Testis (tissue), 3 donors: Measurements from ENCODE around the gene ANTXRL. TPM values are rescaled to one million over a fixed set of nuclear protein-coding genes. Genes with fewer than 3 reads are reported as not detected.
"Not testable (repeated sequence)": the region's sequence is repeated elsewhere in the genome, so short reads cannot be mapped to it uniquely, and the experiment has no call there.

ENCODE experiments used
- DNase-seq: peaks from one replicate; pipeline ENCODE4 v3.0.0-alpha.2; 2019
- H3K27ac ChIP-seq, 2 donors: fragments of 200-600 bp; sonication (generic); one replicate each; pipeline ENCODE4 v1.5.1; 2019
- H3K27me3 ChIP-seq: fragments of 200-600 bp; sonication (generic); one replicate; pipeline ENCODE4 v1.5.1; 2019
- H3K36me3 ChIP-seq: fragments of 200-600 bp; sonication (generic); one replicate; pipeline ENCODE4 v1.5.1; 2017; ENCODE audit warnings: low read depth; ENCODE audit errors: missing control alignments
- H3K4me1 ChIP-seq: fragments of 200-600 bp; sonication (generic); one replicate; pipeline ENCODE4 v1.5.1; 2019
- H3K4me3 ChIP-seq, 2 donors: fragments of 200-600 bp; sonication (generic); one replicate each; pipeline ENCODE4 v1.5.1; 2017 to 2019
- H3K9me3 ChIP-seq: fragments of 200-600 bp; sonication (generic); one replicate; pipeline ENCODE4 v1.5.1; 2017
- POLR2A ChIP-seq: fragments of 450-650 bp; IDR thresholded peaks from one replicate; pipeline ENCODE4 v1.6.1; 2017; ENCODE audit warnings: antibody characterized with exemption, mild to moderate bottlenecking, moderate library complexity
- WGBS, 2 donors: methylation state at CpG; one replicate each; pipeline ENCODE4 v1.1.5; 2018; 5-methylcytosine and 5-hydroxymethylcytosine counted together
- intact Hi-C: fragments of 100-400 bp; cut with DNase I; formaldehyde crosslinking; loops from one replicate; pipeline ENCODE4 v1.15.1; 2023; ENCODE audit warnings: low total_unique reads
- polyA plus RNA-seq: library from polyadenylated mRNA; stranded (reverse); fragments of 350-450 nt; fragmentation: Illumina TruSeq; extraction: RNeasy Lipid Tissue Mini Kit (QIAGEN cat#74804); gene quantifications from one replicate; pipeline ENCODE4 v1.2.3, GENCODE V29; 2014; ENCODE audit warnings: low read depth, low replicate concordance; ENCODE audit not compliant: insufficient read depth
- total RNA-seq, 2 donors: library from RNA; depleted of rRNA; stranded (reverse); fragments of >200 nt; gene quantifications; one replicate each; pipeline ENCODE4 v1.2.3, GENCODE V29; 2016
- TF ChIP-seq, protein P1 (sequence below), 3 experiments: fragments of 450-650 bp in 2 of 3; fragments of 200-600 bp in 1 of 3; sonication (generic) in 1 of 3; IDR thresholded peaks; one replicate each; pipeline ENCODE4 v1.5.1; 2016 to 2019; ENCODE audit warnings: antibody characterized with exemption in 3 of 3, mild to moderate bottlenecking in 2 of 3, moderate library complexity in 1 of 3

ANTXRL gene
- total and polyA plus RNA-seq, 3 donors from 2014 or later, result 10.7 to 26.5 (median 23.7) TPM

DNA sequence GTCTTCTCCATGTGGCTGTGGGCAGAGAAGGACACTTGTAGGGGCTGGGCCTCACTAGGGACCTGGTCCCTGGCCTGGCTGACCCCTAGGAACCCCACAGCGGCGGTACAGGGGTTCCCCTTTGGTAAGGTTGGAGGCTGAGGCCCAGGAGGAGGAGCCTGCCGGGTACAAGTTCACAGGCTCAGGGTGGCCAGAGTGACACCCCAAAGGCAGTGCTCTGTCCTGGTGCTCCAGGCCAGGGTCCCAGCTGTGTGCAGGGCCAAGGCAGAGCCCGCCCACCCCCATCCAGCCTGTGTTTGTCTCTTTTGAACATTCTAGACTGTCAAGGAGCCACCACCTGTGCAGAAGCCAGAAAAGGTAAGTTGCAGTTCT is 23.3 kb downstream of the ANTXRL start:
- TF ChIP-seq, protein P1, sequence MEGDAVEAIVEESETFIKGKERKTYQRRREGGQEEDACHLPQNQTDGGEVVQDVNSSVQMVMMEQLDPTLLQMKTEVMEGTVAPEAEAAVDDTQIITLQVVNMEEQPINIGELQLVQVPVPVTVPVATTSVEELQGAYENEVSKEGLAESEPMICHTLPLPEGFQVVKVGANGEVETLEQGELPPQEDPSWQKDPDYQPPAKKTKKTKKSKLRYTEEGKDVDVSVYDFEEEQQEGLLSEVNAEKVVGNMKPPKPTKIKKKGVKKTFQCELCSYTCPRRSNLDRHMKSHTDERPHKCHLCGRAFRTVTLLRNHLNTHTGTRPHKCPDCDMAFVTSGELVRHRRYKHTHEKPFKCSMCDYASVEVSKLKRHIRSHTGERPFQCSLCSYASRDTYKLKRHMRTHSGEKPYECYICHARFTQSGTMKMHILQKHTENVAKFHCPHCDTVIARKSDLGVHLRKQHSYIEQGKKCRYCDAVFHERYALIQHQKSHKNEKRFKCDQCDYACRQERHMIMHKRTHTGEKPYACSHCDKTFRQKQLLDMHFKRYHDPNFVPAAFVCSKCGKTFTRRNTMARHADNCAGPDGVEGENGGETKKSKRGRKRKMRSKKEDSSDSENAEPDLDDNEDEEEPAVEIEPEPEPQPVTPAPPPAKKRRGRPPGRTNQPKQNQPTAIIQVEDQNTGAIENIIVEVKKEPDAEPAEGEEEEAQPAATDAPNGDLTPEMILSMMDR (IDR thresholded peaks at IDR 0.05), result no peak
- TF ChIP-seq POLR2A, result no peak
- Histone ChIP-seq H3K9me3 (no peaks in the 10 kb centered on the region), H3K27me3 (no peaks in the 10 kb centered on the region), H3K4me1 (no peaks in the 10 kb centered on the region), H3K4me3 (no peak overlapping the region), H3K36me3 (no peaks in the 10 kb centered on the region), H3K27ac (no peak overlapping the region)
- intact Hi-C loops, result no loop called here
- peak; percentile 8 for DNase-seq
- WGBS, 2 donors, result 67 to 91% methylated on average over 3 to 4 of the region's 4 CpGs

DNA sequence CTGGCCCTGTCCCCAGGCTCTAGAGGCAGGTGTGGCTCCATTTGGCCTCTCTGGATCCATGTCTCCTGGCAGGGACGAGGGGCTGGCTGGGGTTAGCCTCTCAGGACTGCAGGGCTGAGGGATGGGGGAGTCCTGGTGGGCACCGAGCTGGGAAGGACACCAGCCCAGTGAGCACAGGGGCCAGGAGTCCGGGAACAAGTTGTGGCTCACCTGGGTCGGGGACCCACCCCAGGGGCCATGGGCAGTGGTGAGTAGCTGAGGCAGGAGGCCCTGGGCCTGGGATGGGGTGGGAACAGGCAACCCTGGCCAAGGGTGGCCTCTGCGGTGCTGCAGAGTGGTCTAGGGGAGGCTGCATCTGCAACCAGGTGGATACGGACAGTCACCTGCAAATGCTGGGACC is 24.1 kb downstream of the ANTXRL start:
- Histone ChIP-seq H3K4me3 (no peak overlapping the region), H3K27me3 (no peaks in the 10 kb centered on the region), H3K4me1 (no peaks in the 10 kb centered on the region), H3K9me3 (no peaks in the 10 kb centered on the region), H3K36me3 (no peaks in the 10 kb centered on the region), H3K27ac (no peak overlapping the region)
- intact Hi-C loops, result no loop called here
- 89 to 94% methylated on average over 6 of the region's 6 CpGs for WGBS, 2 donors
- no peak for TF ChIP-seq POLR2A
- TF ChIP-seq, protein P1 (IDR thresholded peaks at IDR 0.05), result no peak
- peak; percentile 5 for DNase-seq

DNA sequence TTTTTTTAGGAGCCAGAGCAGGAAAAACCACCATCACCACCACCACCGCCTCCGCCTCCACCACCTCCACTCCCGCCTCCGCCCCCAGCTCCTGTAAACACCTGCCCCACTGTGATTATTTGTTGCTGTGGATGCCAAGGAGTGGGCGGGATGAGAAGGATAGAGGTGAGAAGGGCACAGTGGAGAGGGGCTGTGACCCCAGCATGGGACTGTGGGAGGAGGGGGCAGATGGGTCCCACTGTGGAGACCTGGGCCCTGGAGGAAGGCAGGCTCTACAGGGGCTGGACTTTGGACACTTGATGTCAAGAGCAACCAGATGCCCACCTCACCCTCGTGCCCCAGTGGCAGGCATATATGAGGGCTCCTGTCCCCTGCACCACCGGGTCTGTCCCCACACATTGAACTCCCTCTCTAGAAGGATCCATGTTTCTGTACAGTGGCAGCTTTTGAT is 24.7 kb downstream of the ANTXRL start:
- H3K4me1 ChIP-seq, result no peaks in the 10 kb centered on the region
- no peak overlapping the region for H3K27ac ChIP-seq
- no peaks in the 10 kb centered on the region for H3K9me3 ChIP-seq
- WGBS, 2 donors, result 89 to 92% methylated on average over 4 to 7 of the region's 7 CpGs
- peak; percentile 4 for DNase-seq
- intact Hi-C loops, result no loop called here
- H3K27me3 ChIP-seq, result no peaks in the 10 kb centered on the region
- TF ChIP-seq, protein P1 (IDR thresholded peaks at IDR 0.05), result no peak
- no peak for TF ChIP-seq POLR2A
- no peak overlapping the region for H3K4me3 ChIP-seq
- H3K36me3 ChIP-seq, result no peaks in the 10 kb centered on the region

DNA sequence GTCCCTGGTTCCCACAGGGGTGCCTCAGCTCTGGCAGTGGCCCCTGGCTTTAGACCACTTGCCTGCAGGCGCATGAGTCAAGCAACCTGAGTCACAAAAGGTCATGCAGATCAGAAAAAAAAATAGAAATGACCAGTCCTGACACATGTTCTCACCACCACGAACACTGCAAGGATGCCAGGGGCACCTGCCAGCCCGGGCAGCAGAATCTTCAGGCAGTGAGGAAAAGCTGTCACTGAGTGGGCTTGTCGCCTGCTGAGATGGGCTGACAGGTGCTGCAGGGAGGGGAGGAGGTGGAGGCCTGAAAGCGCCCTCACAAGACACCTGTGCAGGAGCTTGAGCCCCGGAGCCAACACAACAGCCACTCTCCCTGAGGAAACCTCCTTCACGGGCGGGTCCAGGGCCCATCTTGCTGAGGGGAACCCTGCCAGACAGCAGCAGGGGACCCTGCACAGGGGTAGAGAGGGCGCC is 25.2 kb downstream of the ANTXRL start:
- H3K4me1 ChIP-seq, H3K27me3 ChIP-seq, intact Hi-C loops, H3K27ac ChIP-seq, H3K4me3 ChIP-seq, H3K36me3 ChIP-seq, H3K9me3 ChIP-seq, DNase-seq: not testable (repeated sequence)
- 91 to 96% methylated on average over 5 to 6 of the region's 9 CpGs for WGBS, 2 donors

DNA sequence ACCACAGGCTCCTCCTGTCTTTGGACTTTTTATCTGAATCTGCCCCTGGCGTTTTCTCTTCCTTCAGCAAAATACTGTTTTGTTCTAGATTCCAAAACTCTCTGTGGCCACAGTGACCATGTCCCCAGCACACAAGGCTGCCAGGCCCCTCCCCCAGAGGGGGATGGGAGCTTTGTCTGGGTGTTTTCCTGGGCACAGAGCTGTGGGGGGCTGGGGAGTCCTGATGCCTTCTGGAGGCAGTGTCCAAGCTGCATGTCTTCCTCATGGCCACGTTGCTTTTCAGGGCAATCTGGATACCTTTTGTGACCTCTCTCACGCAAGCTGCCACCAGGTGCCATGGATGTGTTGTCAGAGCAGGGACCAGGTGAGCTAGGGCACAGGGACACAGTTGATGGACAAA is 26.2 kb downstream of the ANTXRL start:
- Histone ChIP-seq H3K27me3 (no peaks in the 10 kb centered on the region), H3K4me3 (no peak overlapping the region), H3K4me1 (no peaks in the 10 kb centered on the region), H3K9me3 (no peaks in the 10 kb centered on the region), H3K27ac (no peak overlapping the region), H3K36me3 (no peaks in the 10 kb centered on the region)
- DNase-seq, result peak; percentile 9
- no peak for TF ChIP-seq POLR2A
- TF ChIP-seq, protein P1 (IDR thresholded peaks at IDR 0.05), result no peak
- intact Hi-C loops, result no loop called here
- WGBS, 2 donors, result 67 to 74% methylated on average over 1 to 3 of the region's 3 CpGs
